Liver (tissue), 3 donors: ENCODE results near the gene PTGIS.

Experiments
- CTCF ChIP-seq: fragments of 150-350 bp; IDR thresholded peaks from 2 replicates; pipeline ENCODE4 v1.5.1; 2017; ENCODE audit warnings: improper control_type of control experiment, low read depth, low read length; ENCODE audit not compliant: missing input control
- GABPA ChIP-seq, 2 donors: IDR thresholded peaks in 1 of 2; conservative IDR thresholded peaks in 1 of 2; 2 replicates each; pipeline ENCODE4 v1.6.1; 2016; ENCODE audit warnings: antibody characterized with exemption in 2 of 2, mild to moderate bottlenecking in 1 of 2, moderate library complexity in 1 of 2
- JUND ChIP-seq, 2 donors: IDR thresholded peaks; 2 replicates each; pipeline ENCODE4 v1.6.1; 2016; ENCODE audit warnings: antibody characterized with exemption in 2 of 2
- MAX ChIP-seq: IDR thresholded peaks from 2 replicates; pipeline ENCODE4 v1.6.1; 2016; ENCODE audit warnings: antibody characterized with exemption
- NR2F2 ChIP-seq: IDR thresholded peaks from 2 replicates; pipeline ENCODE4 v1.6.1; 2016; ENCODE audit warnings: antibody characterized with exemption
- RAD21 ChIP-seq, 2 donors: IDR thresholded peaks; 2 replicates each; pipeline ENCODE4 v1.6.1; 2016; ENCODE audit warnings: antibody characterized with exemption in 2 of 2, mild to moderate bottlenecking in 2 of 2
- REST ChIP-seq: IDR thresholded peaks from 2 replicates; pipeline ENCODE4 v1.6.1; 2016; ENCODE audit warnings: antibody characterized with exemption, mild to moderate bottlenecking
- RXRA ChIP-seq, 2 donors: IDR thresholded peaks; 2 replicates each; pipeline ENCODE4 v1.6.1; 2017 to 2018; ENCODE audit warnings: antibody characterized with exemption in 2 of 2, mild to moderate bottlenecking in 1 of 2
- SP1 ChIP-seq: IDR thresholded peaks from 2 replicates; pipeline ENCODE4 v1.6.1; 2018; ENCODE audit warnings: antibody characterized with exemption, mild to moderate bottlenecking
- TAF1 ChIP-seq: conservative IDR thresholded peaks from 2 replicates; pipeline ENCODE4 v1.6.1; 2016; ENCODE audit warnings: antibody characterized with exemption, mild to moderate bottlenecking
- YY1 ChIP-seq: IDR thresholded peaks from 2 replicates; pipeline ENCODE4 v1.6.1; 2016; ENCODE audit warnings: antibody characterized with exemption, mild to moderate bottlenecking
- donor health status: healthy.
- donor health status: healthy.

- TF ChIP-seq CTCF (no peak), YY1 (peak; percentile 12), SP1 (peak; percentile 48), RAD21 (IDR thresholded peaks at IDR 0.05) (no peak), JUND (IDR thresholded peaks at IDR 0.05) (no peak), NR2F2 (no peak), RXRA (IDR thresholded peaks at IDR 0.05) (peak; percentile 41 to 72), MAX (no peak), REST (no peak), TAF1 (no peak), GABPA (IDR thresholded peaks at IDR 0.05 in 1 of 2, conservative IDR thresholded peaks at IDR 0.05 in 1 of 2) (no peak)
These were observed 46.6 kb upstream of the PTGIS start for GRCh38 chr20:49614338-49615050.
